Dedifferentiated amniotic fluid mesenchymal stem cell (primary cell): Measurements from ENCODE around the gene SETBP1.

Source experiments
- DNase-seq: peaks from one replicate; pipeline ENCODE4 v3.0.0-alpha.2; 2016; ENCODE audit errors: extremely low spot score

SETBP1 gene

GRCh38 chr18:44841752-44842587 is 161.3 kb downstream of the SETBP1 start:
- no peak for DNase-seq

- no peak for DNase-seq
Measured at GRCh38 chr18:44842588-44843412, 162.1 kb downstream of the SETBP1 start.

DNA sequence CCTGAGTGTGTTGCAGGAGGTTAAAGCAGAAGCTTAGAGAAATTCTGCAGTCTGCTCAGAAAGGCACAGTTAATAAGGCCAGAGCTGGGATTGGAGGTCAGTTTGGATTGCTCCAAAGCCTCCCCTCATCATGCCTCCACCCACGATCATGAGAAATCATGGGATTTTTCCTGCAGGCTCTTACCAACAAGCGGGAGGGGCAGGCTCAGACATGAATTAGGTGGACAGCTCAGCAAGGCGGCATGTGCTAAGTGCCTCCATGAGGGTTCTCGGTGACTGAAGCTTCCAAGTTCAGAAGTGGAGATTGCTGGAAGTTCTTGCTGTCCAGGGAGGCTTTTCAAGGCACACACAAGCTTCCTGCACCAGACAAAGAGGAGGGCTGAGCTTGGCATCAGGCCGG is 163.8 kb downstream of the SETBP1 start:
- DNase-seq, result no peak

DNA sequence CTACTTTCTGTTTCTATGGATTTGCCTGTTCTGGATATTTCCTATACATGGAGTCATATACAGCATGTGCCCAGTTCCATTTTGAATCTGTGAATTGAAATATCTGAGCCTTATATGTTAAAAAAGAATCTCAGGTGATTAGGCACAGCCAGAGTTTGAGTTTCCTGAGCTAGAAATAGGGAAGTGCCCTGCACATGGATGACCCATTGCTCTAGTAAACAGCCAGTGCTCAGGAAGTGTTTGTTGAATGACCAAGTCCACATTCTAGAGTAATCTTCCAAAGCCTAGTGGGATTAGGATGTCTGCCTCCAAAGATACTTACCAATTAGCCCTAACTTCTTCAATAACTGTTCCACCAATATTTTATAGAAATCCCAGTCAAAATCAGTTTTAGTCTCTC is 165.8 kb downstream of the SETBP1 start:
- DNase-seq, result no peak

DNA sequence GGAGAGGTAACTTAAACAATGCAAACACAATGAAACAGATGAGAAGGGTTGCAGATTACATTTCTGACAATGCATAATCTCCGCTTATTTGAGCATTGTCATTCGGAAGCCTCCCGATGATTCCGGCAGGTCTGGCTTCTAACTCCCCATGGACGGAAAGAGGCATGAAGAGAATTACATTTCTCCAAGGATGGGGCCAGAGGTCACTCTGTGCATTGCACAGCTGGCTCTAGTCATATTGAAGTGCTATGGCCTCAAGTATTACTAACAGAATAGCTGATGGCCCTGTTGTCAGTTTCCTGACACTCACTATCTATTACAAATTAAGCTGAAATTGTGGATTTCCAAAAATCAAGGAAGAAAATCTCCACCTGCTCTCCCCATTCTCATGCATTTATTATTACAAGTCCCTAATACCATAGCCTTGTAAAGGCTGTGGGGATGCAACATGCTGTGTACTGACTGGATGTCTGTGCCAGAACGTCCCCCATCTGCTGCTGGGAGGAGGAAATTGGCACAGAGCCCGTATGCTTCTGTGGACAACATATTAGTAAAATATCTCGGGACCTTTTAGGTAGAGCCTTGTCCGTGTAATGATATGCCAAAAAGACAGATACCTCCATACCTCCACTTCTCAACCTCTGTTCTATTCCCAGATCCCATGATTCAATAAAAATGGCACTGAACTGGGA is 168.1 kb downstream of the SETBP1 start:
- DNase-seq, result no peak

- DNase-seq, result no peak
Measured at GRCh38 chr18:44849361-44849760, 168.7 kb downstream of the SETBP1 start.

- DNase-seq, result no peak
Measured at GRCh38 chr18:44850001-44850400, 169.3 kb downstream of the SETBP1 start.

GRCh38 chr18:44851856-44852621 is 171.4 kb downstream of the SETBP1 start:
- DNase-seq, result no peak

GRCh38 chr18:44852818-44853217 is 172.1 kb downstream of the SETBP1 start:
- no peak for DNase-seq

GRCh38 chr18:44853430-44853829 is 172.7 kb downstream of the SETBP1 start:
- no peak for DNase-seq

DNA sequence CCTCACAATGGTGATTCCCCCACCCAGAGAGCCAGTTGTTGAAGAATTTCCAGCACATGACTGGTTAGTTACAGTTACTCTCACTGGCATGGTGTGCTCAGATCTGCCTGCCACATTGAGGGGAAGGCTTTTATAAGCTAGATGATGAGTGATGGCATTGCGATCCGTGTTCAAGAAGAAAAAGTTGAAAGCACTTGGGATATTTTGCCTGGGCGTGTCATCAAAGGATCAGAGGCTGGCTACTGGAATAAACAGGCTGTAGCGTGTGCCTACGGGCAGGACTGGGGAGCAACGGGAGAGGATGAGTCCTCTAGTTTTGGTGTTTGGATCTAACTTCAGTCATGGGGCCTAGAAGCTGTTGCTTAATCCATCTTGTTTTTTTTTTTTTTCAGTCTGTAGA is 175.0 kb downstream of the SETBP1 start:
- no peak for DNase-seq

GRCh38 chr18:44856157-44856556 is 175.5 kb downstream of the SETBP1 start:
- no peak for DNase-seq

GRCh38 chr18:44857081-44857480 is 176.4 kb downstream of the SETBP1 start:
- DNase-seq, result no peak

DNA sequence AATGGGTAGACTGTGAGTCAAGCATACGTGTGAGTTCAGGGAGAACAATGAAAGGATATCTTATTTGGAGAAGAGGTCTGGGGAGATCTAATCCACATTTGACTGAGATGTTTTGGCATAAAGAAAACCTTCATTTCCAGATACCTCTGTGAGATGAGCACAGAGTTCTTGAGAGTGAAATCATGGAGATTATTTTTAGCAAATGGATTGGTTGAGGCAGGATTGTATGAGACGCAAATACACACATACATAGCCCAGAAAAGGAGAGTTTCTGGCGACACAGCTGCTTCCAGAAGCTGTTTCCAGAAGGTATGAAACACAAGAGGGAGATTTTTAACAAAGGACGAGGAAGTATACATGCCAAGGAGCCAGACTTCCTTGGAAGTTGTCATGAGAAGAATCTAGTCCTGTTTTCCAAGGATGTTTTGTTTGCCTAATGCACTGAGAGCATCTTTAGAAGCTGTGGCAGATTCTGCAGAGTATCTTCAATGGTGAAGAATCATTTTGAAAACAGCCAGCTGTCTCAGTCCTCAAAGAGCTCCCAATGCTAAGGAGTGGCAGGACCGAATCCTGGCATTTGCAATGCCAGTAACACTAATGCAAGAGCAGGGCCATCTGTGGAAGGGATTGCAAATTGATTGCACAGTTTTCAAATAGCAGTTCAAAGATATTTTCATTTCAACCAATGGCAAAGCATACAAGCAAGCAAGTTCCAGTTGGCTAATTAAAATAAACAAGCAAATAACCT is 177.2 kb downstream of the SETBP1 start:
- DNase-seq, result no peak

GRCh38 chr18:44859263-44859662 is 178.6 kb downstream of the SETBP1 start:
- no peak for DNase-seq

GRCh38 chr18:44859751-44860439 is 179.2 kb downstream of the SETBP1 start:
- no peak for DNase-seq

DNA sequence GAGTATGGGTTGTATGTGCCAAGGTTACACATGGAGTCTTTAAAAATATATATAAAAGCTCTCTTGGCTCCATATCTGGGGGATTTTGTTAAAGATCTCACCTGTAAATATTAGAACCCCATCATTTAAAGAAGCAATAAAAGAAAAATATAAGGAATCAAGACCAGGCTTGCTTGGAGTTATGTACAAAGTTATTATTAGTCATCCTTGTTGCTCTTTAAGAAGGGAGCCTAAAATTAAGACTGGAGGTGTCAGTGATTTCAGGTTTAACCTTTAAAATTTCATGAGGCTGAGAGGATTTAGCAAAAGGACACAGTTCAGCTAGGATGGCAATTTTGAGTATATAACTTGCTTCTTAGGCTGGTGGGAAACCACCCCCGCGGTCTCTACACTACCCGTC is 181.4 kb downstream of the SETBP1 start:
- DNase-seq, result no peak

DNA sequence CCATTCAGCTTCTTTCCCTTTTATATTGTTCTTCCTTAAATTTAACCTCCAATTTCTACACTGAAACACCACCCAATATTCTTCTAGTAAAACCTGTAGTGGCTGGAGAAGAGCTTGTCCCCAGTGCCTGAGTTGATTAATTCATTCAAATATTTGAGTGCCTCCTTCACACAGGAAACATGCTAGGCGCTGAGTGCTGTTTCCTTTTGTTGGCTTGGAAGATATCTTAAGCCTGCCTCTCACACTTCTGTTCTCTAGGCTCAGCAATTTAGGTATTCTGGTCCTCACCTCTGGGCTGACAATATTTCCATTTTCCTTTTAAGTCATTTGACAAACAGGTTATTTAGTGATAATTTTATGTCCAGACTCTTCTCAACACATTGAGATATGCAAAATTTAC is 185.4 kb downstream of the SETBP1 start:
- DNase-seq, result no peak

GRCh38 chr18:44869533-44869932 is 188.8 kb downstream of the SETBP1 start:
- DNase-seq, result no peak
